Activated B cell treated with CpG ODN at 0.5 μM for 24 hours (primary cell): ENCODE measurements around the gene CCDC15. TPM values are rescaled to one million over a fixed set of nuclear protein-coding genes. Genes with fewer than 3 reads are reported as not detected.

ENCODE experiments used
- ATAC-seq: fragments of 200-7000 bp; cut with Tn5 transposase; one replicate; pipeline ENCODE4 v1.10.0; 2021; ENCODE audit warnings: low read depth, mild to moderate bottlenecking, moderate library complexity
- CTCF ChIA-PET: fragments of 350-600 bp; sonication (Branson Sonifier 250); formaldehyde crosslinking; loops from one replicate; lab custom pipeline; 2021; ENCODE audit warnings: antibody characterized with exemption; lab: Charles Lee
- POLR2A ChIA-PET: fragments of 350-600 bp; sonication (Branson Sonifier 250); formaldehyde crosslinking; loops from one replicate; lab custom pipeline; 2021; ENCODE audit warnings: antibody characterized with exemption; lab: Charles Lee
- DNase-seq: peaks from one replicate; pipeline ENCODE4 v3.0.0; 2022
- H3K27ac Mint-ChIP-seq: one replicate; pipeline ENCODE4 v1.8.0; 2020; ENCODE audit warnings: mixed read lengths
- H3K27me3 Mint-ChIP-seq: one replicate; pipeline ENCODE4 v1.8.0; 2021; ENCODE audit warnings: mixed read lengths
- H3K36me3 Mint-ChIP-seq: one replicate; pipeline ENCODE4 v1.8.0; 2021; ENCODE audit warnings: low read depth, mixed read lengths
- H3K4me1 Mint-ChIP-seq: one replicate; pipeline ENCODE4 v1.8.0; 2021; ENCODE audit warnings: mixed read lengths
- H3K4me3 Mint-ChIP-seq: one replicate; pipeline ENCODE4 v1.8.0; 2020; ENCODE audit warnings: mild to moderate bottlenecking, mixed read lengths
- H3K9me3 Mint-ChIP-seq: one replicate; pipeline ENCODE4 v1.8.0; 2020; ENCODE audit warnings: mixed read lengths
- CTCF ChIP-seq: fragments of 200-600 bp; IDR thresholded peaks from one replicate; pipeline ENCODE4 v1.8.0; 2022; ENCODE audit warnings: antibody characterized with exemption, mild to moderate bottlenecking
- intact Hi-C: fragments of 100-400 bp; cut with micrococcal nuclease; formaldehyde crosslinking; loops from one replicate; pipeline ENCODE4 v1.15.1; 2024
- total RNA-seq: library from RNA; stranded (reverse); gene quantifications from 2 replicates; pipeline ENCODE4 v1.2.3, GENCODE V29; 2022

Gene CCDC15
- total RNA-seq, 1 donor from 2014 or later = 0.71 TPM

GRCh38 chr11:124937336-124937935, 16.6 kb upstream of the CCDC15 start:
- Mint-ChIP-seq H3K9me3 (no peaks in the 10 kb centered on the region), H3K27ac (no peak overlapping the region), H3K36me3 (no peaks in the 10 kb centered on the region), H3K4me3 (no peak overlapping the region), H3K4me1 (no peaks in the 10 kb centered on the region), H3K27me3 (peaks cover 21% of the 10 kb centered on the region)
- intact Hi-C loops = no loop called here
- CTCF ChIA-PET = no interaction called here
- no peak for TF ChIP-seq CTCF
- DNase-seq = no peak
- POLR2A ChIA-PET = no interaction called here
- no peak for ATAC-seq

- no peak for TF ChIP-seq CTCF
- Mint-ChIP-seq H3K4me3 (no peak overlapping the region), H3K36me3 (no peaks in the 10 kb centered on the region), H3K4me1 (no peaks in the 10 kb centered on the region), H3K27ac (no peak overlapping the region), H3K27me3 (peaks cover 23% of the 10 kb centered on the region), H3K9me3 (no peaks in the 10 kb centered on the region)
- no peak for DNase-seq
- POLR2A ChIA-PET = no interaction called here
- CTCF ChIA-PET = no interaction called here
- no peak for ATAC-seq
- intact Hi-C loops = no loop called here
These were observed 15.7 kb upstream of the CCDC15 start for GRCh38 chr11:124938206-124938765.

GRCh38 chr11:124938970-124939369, 15.0 kb upstream of the CCDC15 start:
- no peaks in the 10 kb centered on the region for H3K4me1 Mint-ChIP-seq
- CTCF ChIA-PET = no interaction called here
- H3K27ac Mint-ChIP-seq = no peak overlapping the region
- no peak for TF ChIP-seq CTCF
- H3K4me3 Mint-ChIP-seq = no peak overlapping the region
- POLR2A ChIA-PET = no interaction called here
- no peak for DNase-seq
- no peak for ATAC-seq
- intact Hi-C loops = no loop called here
- H3K27me3 Mint-ChIP-seq = peaks cover 23% of the 10 kb centered on the region
- no peaks in the 10 kb centered on the region for H3K36me3 Mint-ChIP-seq
- no peaks in the 10 kb centered on the region for H3K9me3 Mint-ChIP-seq

- Mint-ChIP-seq H3K27me3 (peaks cover 25% of the 10 kb centered on the region), H3K36me3 (no peaks in the 10 kb centered on the region)
These were observed 12.3 kb upstream of the CCDC15 start for GRCh38 chr11:124941703-124942102.

More at GRCh38 chr11:124941703-124942102, 12.3 kb upstream of the CCDC15 start:
- ChIA-PET CTCF (no interaction called here), POLR2A (interaction anchor here (0.7 kb wide), 1 partner anchor 14 kb away, joined by 3 read pairs; no protein-coding TSS in a partner anchor)
- H3K4me3 Mint-ChIP-seq = no peak overlapping the region
- DNase-seq = no peak
- H3K9me3 Mint-ChIP-seq = no peaks in the 10 kb centered on the region
- no peak overlapping the region for H3K27ac Mint-ChIP-seq
- no peak for TF ChIP-seq CTCF
- intact Hi-C loops = no loop called here
- no peaks in the 10 kb centered on the region for H3K4me1 Mint-ChIP-seq
- ATAC-seq = no peak
